ENCODE measurements around the gene CHST1. TPM values are rescaled to one million over a fixed set of nuclear protein-coding genes. Genes with fewer than 3 reads are reported as not detected.

CHST1 gene
- total and polyA plus RNA-seq, 10 of the 15 experiments (the other 5 are each of a cell fraction or from before 2014, with no cell fraction given), result not detected

DNA sequence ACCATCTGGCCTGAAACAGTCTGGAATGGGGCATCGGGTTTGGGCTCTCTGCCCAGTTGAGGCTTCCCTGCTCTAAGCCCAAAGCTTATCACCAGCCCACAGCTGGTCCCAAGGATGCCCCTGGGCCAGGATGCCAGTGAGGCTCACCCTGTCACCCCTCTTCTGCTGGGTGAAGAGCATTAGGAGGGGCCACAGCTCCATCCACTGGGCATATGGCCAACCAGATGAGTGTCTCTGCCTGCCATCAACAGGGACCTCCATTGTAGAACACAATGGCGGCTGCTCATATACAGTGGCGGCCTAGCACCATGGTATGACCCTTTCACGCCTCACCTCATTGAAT, 5.6 kb downstream of the CHST1 start (continued):
- TF ChIP-seq, protein P1, sequence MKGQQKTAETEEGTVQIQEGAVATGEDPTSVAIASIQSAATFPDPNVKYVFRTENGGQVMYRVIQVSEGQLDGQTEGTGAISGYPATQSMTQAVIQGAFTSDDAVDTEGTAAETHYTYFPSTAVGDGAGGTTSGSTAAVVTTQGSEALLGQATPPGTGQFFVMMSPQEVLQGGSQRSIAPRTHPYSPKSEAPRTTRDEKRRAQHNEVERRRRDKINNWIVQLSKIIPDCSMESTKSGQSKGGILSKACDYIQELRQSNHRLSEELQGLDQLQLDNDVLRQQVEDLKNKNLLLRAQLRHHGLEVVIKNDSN (IDR thresholded peaks at IDR 0.05; ENCODE audit: borderline replicate concordance, extremely low read length, insufficient read depth, low read depth, low read length), result no peak
- TF ChIP-seq PAX5 (IDR thresholded peaks at IDR 0.05; ENCODE audit: borderline replicate concordance, low read depth, low read length), result no peak

DNA sequence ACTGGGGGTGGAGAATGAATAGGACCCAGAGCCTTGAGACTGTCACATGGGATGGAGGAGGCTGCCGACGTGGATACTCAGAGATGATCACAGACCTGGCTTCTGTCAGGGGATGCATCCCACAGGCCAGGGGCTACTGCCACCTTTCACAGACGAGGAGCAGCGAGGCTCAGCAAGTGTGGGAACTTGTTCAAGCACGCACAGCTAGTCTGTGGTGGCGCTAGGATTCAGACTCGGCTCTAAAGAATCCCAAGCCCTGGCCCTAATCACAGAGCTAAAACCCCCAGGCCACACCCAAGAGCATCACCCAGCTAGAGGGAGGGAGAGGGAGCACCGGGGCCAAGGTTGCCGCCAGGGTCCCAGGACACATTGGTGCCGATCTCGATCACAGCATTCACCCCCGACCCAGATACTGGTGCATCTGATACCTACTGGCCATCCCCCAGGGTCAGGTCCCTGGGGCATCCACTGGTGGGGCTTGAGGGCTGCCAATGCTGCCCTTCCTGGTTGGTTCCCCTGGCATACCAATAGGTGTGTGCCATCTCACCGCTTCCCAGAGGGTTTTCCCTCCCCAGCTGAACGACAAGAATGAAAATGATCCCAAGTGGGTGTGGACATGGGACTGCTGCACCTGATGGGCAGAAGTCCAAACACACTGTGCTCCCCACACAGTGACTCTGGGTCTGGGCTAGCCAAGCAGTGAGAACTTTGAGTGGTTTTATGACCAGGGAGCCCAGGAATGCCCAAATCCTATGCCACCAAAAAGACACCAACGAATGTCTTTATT, 6.2 kb downstream of the CHST1 start:
- intact Hi-C loops (cut with micrococcal nuclease; ENCODE audit: unreplicated experiment) (loop anchor here (5.0 kb wide), 1 partner anchor 113 kb away; no protein-coding TSS in a partner anchor), in situ Hi-C loops (cut with MboI) (no loop called here)
- Histone ChIP-seq H3K79me2 (ENCODE audit: control insufficient read depth, insufficient read depth, low read length) (no peaks in the 10 kb centered on the region), H3K4me3 (no peak overlapping the region), H2AFZ (ENCODE audit: control insufficient read depth, low read depth, low read length) (no peak overlapping the region), H3K27ac (ENCODE audit: control insufficient read depth, insufficient read depth) (no peak overlapping the region), H3K27me3 (replicated peaks in 1 of 2; ENCODE audit: control insufficient read depth in 2 of 2, insufficient read depth in 2 of 2, low read length in 1 of 2) (peaks cover 10 to 20% of the 10 kb centered on the region in 2 experiments), H3K36me3 (ENCODE audit: control insufficient read depth in 2 of 2, insufficient read depth in 2 of 2, low read length in 1 of 2) (no peaks in the 10 kb centered on the region), H4K20me1 (ENCODE audit: control insufficient read depth, insufficient read depth) (no peaks in the 10 kb centered on the region; the same call in 1 of the 2 replicates), H3K4me1 (ENCODE audit: control insufficient read depth, insufficient read depth, low read length) (no peaks in the 10 kb centered on the region; the same call in 1 of the 2 replicates), H3K4me2 (ENCODE audit: control insufficient read depth, insufficient read depth) (no peak overlapping the region), H3K9ac (ENCODE audit: control insufficient read depth, insufficient read depth, low read length) (no peak overlapping the region), H3K9me3 (replicated peaks; ENCODE audit: control insufficient read depth, insufficient read depth, low read length) (no peaks in the 10 kb centered on the region)
- ATAC-seq (no peak), DNase-seq (ENCODE audit: low read depth, low spot score) (no peak), FAIRE-seq (no peak)
- no TSS peak for BruUV-seq (replicated peaks)
- ChIA-PET RAD21 (ENCODE audit: unreplicated experiment) (no interaction called here), CTCF (no interaction called here), SMC1A (ENCODE audit: uncharacterized antibody, unreplicated experiment) (no interaction called here), POLR2A (no interaction called here)
- 18% methylated on average over 15 of the region's 15 CpGs for WGBS (ENCODE audit: insufficient coverage, insufficient replicate concordance, low lambda C conversion rate, missing lambda C conversion rate)
- no peak for TF ChIP-seq ZNF217 (IDR thresholded peaks at IDR 0.05)
- TF ChIP-seq YY1 (IDR thresholded peaks at IDR 0.05; ENCODE audit: low read depth, low read length), result no peak
- no peak for TF ChIP-seq TCF12 (IDR thresholded peaks at IDR 0.05; ENCODE audit: low read depth, low read length)
- no peak for TF ChIP-seq SP1 (IDR thresholded peaks at IDR 0.05; ENCODE audit: low read depth, low read length)
- TF ChIP-seq, protein P1 (IDR thresholded peaks at IDR 0.05; ENCODE audit: borderline replicate concordance, extremely low read length, insufficient read depth, low read depth, low read length), result no peak
- TF ChIP-seq RB1 (IDR thresholded peaks at IDR 0.05; ENCODE audit: borderline replicate concordance), result no peak
- TF ChIP-seq, protein P2, sequence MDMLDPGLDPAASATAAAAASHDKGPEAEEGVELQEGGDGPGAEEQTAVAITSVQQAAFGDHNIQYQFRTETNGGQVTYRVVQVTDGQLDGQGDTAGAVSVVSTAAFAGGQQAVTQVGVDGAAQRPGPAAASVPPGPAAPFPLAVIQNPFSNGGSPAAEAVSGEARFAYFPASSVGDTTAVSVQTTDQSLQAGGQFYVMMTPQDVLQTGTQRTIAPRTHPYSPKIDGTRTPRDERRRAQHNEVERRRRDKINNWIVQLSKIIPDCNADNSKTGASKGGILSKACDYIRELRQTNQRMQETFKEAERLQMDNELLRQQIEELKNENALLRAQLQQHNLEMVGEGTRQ (IDR thresholded peaks at IDR 0.05; ENCODE audit: borderline replicate concordance, low read depth, low read length), result no peak
- no peak for TF ChIP-seq SUPT20H (IDR thresholded peaks at IDR 0.05; ENCODE audit: borderline replicate concordance, control insufficient read depth, low read depth, low read length)
- no peak for TF ChIP-seq PML (IDR thresholded peaks at IDR 0.05; ENCODE audit: low read length)
- no peak for TF ChIP-seq NR2C1 (IDR thresholded peaks at IDR 0.05)
- TF ChIP-seq RUNX3 (IDR thresholded peaks at IDR 0.05; ENCODE audit: low read length), result no peak
- TF ChIP-seq SREBF2 (IDR thresholded peaks at IDR 0.05; ENCODE audit: low read length), result no peak
- TF ChIP-seq ZNF622 (IDR thresholded peaks at IDR 0.05), result no peak
- no peak for TF ChIP-seq WRNIP1 (IDR thresholded peaks at IDR 0.05; ENCODE audit: borderline replicate concordance, low read depth, low read length)
- no peak for TF ChIP-seq BRCA1 (IDR thresholded peaks at IDR 0.05; ENCODE audit: low read depth, low read length)
